HG03354 (cell line): ENCODE measurements around the gene PARP1.
"Not testable (repeated sequence)": the region's sequence is repeated elsewhere in the genome, so short reads cannot be mapped to it uniquely, and the experiment has no call there.

Experiments
- ATAC-seq: cut with Tn5 transposase; IDR thresholded peaks from one replicate; pipeline ENCODE4 v1.9.1; 2021; ENCODE audit warnings: mild to moderate bottlenecking; ENCODE audit not compliant: unreplicated experiment, poor library complexity, severe bottlenecking

The PARP1 gene

DNA sequence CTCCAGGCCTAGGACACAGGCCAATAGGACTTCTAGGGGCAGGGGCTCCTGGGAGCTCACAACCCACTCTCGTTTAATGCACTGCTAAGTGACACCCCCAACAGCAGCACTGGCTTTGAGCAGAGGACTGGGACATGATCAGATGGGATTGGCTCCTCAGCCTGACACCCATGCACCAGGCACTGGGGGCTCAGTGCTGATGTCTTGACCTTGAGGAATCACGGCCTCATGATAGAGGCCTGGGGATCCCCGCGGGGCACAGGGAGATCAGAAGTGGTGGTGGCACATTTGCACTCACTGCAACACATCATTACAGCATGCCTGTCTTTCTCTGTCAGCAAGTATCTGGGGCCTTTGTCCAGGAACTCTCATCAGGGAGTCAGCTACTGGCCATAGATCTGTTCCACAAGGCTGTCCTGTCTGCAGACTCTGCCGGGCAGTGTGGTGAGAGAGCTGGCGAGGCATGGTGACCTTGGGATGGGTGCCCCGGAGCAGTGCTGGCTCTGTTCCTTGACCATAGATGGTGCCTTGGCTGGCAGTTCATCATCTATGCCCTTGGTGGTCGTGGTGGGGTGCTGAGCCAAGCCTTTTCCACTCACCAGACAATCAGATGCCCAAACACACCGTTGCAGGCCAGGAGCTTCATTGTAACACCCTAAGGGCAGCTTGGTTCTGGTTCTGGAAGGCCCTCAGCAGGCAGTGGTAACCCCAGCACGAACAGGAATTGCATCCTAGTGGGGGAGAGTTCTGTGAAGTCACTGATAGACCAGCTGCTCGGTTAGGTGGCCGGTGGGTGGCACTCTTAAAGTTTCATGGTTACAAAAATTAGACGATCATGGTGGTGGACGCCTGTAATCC is 22.2 kb upstream of the PARP1 start:
- ATAC-seq: no peak

GRCh38 chr1:226428791-226429461 is 21.0 kb upstream of the PARP1 start:
- ATAC-seq: no peak

- no peak for ATAC-seq
These were observed 20.5 kb upstream of the PARP1 start for GRCh38 chr1:226428348-226428747.

DNA sequence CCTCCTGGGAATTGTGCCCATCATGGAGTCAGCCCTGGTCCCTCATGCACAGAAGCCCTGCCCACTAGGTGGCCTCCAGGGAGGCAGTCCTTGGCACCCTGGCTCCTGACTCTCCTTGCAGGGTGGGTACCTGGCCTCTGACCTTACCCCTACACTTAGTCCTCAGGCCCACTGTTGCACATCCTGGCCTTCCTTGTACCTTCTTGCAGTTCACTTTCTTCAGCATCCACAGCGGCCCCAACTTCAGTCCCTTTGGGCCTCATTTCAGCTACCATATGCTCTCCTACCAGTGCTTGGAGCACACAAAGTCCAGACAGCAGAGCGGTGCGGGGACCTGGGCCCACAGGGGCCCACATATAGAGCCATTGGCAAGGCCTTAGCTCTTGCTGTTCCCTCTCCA is 19.2 kb upstream of the PARP1 start:
- ATAC-seq: no peak

DNA sequence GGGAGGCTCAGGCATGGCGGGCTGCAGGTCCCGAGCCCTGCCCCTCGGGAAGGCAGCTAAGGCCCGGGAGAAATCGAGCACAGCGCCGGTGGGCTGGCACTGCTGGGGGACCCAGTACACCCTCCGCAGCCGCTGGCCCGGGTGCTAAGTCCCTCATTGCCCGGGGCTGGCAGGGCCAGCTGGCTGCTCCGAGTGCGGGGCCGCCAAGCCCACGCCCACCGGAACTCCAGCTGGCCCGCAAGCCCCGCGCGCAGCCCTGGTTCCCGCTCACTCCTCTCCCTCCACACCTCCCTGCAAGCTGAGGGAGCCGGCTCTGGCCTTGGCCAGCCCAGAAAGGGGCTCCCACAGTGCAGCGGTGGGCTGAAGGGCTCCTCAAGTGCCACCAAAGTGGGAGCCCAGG is 18.5 kb upstream of the PARP1 start:
- not testable (repeated sequence) for ATAC-seq

DNA sequence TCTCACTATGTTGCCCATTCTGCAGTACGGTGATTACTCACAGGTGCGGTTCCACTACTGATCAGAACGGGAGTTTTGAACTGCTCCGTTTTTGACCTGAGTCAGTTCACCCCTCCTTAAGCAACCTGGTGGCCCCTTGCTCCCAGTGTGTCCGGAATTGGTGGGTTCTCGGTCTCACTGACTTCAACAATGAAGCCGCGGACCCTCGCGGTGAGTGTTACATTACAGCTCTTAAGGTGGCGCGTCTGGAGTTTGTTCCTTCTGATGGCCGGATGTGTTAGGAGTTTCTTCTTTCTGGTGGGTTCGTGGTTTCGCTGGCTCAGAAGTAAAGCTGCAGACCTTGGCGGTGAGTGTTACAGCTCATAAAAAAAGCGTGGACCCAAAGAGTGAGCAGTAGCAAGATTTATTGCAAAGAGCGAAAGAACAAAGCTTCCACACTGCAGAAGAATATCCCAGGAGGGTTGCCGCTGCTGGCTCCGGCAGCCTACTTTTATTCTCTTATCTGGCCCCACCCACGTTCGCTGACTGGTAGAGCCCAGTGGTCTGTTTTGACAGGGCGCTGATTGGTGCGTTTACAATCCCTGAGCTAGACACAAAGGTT is 17.6 kb upstream of the PARP1 start:
- ATAC-seq: peak; percentile 50

DNA sequence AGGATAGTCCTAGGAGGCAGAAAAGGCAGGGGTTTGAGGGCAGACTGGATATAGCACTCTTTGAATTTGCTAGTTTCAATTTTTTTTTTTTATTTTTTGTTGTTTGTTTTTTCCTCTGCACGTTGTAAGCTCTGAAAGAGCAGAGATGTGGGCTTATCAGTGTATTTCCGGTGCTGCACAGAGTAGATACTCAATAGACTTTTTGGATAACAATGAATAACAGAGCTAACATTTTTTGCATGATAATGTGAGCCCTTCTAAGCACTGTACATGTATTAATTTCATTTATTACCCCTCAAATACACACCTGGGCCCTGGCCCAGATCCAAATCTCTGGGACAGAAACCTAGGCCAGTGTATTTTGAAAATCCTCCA is 17.1 kb upstream of the PARP1 start:
- ATAC-seq: peak; percentile 31

DNA sequence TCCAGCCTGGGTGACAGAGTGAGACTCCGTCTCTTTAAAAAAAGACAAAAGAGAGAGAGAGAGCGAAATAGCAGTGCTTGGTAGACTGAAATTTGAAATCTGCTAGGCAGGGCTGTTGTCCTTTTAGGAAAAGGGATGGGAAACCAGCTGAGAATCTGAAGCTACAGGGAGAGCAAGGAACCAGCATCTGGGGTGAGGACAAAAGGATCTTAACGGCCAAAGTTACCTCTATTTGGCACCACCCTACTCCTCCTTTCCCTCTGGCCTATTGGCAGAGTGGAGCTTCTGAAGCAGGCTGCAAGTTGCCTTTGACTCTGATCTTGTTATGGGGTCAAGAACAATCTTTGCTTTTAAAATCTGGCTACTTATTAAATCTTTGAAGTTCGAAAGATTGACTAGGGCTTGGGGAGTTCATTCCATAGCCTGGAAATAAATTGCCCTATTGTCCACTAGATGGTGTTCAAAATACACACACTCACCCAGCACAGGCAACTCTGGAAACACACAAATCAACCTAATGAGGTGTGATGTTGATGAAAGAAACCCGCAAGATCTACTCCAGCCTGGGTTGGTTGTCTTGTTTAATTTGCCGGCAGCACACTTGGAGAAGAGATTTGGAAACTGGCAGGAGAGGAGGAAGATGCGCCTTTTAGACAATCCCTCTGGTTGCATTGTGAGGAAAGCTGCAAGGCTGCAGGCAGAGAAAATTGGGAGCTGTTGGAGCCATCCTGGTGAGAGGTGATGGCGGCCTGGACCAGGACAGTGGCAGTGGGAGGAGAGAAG is 16.5 kb upstream of the PARP1 start:
- no peak for ATAC-seq

DNA sequence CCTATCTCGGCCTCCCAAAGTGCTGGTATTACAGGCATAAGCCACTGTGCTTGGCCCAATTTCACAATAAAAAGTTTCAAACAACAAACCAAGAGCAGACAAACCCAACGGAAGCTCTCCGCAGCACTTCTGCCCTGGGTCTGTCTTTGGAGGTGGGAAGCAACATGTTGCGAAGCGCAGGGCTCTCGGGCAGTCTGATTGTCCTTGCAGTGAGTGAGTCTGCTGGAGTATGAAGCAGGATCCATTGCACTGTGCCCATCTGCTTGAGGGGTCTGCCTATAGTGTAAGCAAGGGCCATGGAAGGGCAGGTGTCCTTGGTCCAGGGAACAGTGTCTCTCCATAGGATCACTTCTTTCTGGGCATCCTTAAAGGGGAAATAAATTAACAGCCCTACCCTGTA is 14.6 kb upstream of the PARP1 start:
- ATAC-seq: no peak

- no peak for ATAC-seq
These were observed 13.0 kb upstream of the PARP1 start for GRCh38 chr1:226420897-226421296.

DNA sequence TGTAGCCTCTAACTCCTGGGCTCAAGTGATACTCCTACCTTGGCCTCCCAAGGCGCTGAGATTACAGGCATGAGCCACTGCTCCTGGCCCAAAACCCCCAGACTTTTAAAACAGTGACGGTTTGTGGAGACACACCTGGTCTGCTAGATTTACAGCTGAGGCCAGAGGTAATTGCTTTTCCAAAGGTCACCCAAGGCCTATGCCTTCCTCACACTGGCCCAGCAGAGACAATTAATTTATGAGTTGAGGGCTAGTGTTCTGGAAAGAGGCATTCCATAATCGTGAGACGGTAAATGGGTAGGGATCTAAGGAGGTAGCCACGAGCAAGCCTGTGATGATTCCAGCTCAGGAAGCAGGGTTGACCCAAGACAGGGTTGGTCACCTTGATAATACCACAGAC is 12.4 kb upstream of the PARP1 start:
- no peak for ATAC-seq

DNA sequence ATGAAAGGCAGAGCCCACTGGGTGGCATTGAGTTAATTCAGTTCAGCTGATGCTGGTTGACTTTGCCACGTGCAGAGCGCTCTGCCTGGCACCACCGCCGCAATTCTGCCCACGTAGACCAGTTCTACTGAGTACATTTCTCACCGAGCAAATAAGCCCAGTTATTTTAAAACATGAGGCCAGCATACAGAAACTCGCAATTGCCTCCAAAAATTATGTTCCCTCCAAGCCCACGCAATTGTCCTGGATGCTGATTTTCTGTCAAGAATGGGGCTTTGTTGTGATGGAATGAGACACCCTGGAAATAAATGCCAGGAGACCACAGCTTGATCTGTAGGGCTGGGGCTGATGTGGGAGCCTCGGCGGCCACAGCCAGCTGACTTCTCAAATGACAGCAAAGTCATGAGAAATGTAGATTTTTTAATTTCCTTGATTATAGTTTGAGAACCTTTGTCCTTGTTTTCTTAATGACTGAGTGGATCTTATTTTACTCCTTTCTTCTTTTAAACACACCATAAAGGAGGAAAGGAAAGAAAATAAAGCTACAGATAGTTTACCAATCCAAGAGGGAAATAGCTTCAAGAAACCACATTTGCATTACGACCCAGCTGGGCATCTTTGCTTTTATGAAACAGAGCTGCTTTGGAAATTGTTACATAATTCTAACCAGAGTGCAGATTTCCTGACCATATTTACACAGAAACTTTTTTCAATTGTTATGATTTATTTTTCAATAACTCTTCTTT is 11.6 kb upstream of the PARP1 start:
- no peak for ATAC-seq

GRCh38 chr1:226417830-226418546 is 10.1 kb upstream of the PARP1 start:
- no peak for ATAC-seq

GRCh38 chr1:226417350-226417749 is 9.5 kb upstream of the PARP1 start:
- no peak for ATAC-seq

GRCh38 chr1:226414098-226414698 is 6.3 kb upstream of the PARP1 start:
- no peak for ATAC-seq

- no peak for ATAC-seq
These were observed 3.7 kb upstream of the PARP1 start for GRCh38 chr1:226411619-226412018.

GRCh38 chr1:226410958-226411357 is 3.1 kb upstream of the PARP1 start:
- no peak for ATAC-seq

GRCh38 chr1:226409392-226409791 is 1.5 kb upstream of the PARP1 start:
- no peak for ATAC-seq
